ENCODE data around the gene TTC3.

TTC3 gene

GRCh38 chr21:37085726-37086125 is 12.7 kb downstream of the TTC3 start:
- no peak overlapping the region for H3K4me3 ChIP-seq (ENCODE audit: low read length, poor library complexity, severe bottlenecking)
- H3K9me2 ChIP-seq (replicated peaks; ENCODE audit: low read depth, low read length), result no peaks in the 10 kb centered on the region
- H3K4me1 ChIP-seq (ENCODE audit: insufficient read depth, low read length, poor library complexity, severe bottlenecking), result peaks cover 12% of the 10 kb centered on the region
- TF ChIP-seq EZH2phosphoT487 (IDR thresholded peaks at IDR 0.05; ENCODE audit: borderline replicate concordance) (no peak), CTCF (conservative IDR thresholded peaks at IDR 0.05; ENCODE audit: low read length) (no peak)
- H4K20me1 ChIP-seq (ENCODE audit: insufficient read depth, low read length, poor library complexity, severe bottlenecking), result peaks cover 64% of the 10 kb centered on the region
- H3K4me2 ChIP-seq (ENCODE audit: low read depth, low read length, poor library complexity, severe bottlenecking), result no peak overlapping the region
- H3K9me3 ChIP-seq (ENCODE audit: insufficient read depth, low read depth, low read length), result no peaks in the 10 kb centered on the region
- H2AFZ ChIP-seq (ENCODE audit: low read length), result no peak overlapping the region
- no peaks in the 10 kb centered on the region for H3K27me3 ChIP-seq (ENCODE audit: insufficient read depth, low read length, poor library complexity, severe bottlenecking)
- no peak overlapping the region for H3K9ac ChIP-seq (ENCODE audit: low read depth, low read length, poor library complexity, severe bottlenecking)
- peaks cover 95% of the 10 kb centered on the region for H3K79me2 ChIP-seq (ENCODE audit: insufficient read depth, low read length)
- H3K36me3 ChIP-seq (ENCODE audit: insufficient read depth, low read length), result peaks cover 24% of the 10 kb centered on the region; the same call in 1 of the 2 replicates
- no peaks in the 10 kb centered on the region; the same call in 1 of the 2 replicates for H3F3A ChIP-seq (ENCODE audit: low read depth)

GRCh38 chr21:37087188-37087587 is 14.1 kb downstream of the TTC3 start:
- no peaks in the 10 kb centered on the region; the same call in 1 of the 2 replicates for H3F3A ChIP-seq (ENCODE audit: low read depth)
- H3K27me3 ChIP-seq (ENCODE audit: insufficient read depth, low read length, poor library complexity, severe bottlenecking), result no peaks in the 10 kb centered on the region
- H3K9me2 ChIP-seq (replicated peaks; ENCODE audit: low read depth, low read length), result no peaks in the 10 kb centered on the region
- H3K9me3 ChIP-seq (ENCODE audit: insufficient read depth, low read depth, low read length), result no peaks in the 10 kb centered on the region
- no peak overlapping the region for H2AFZ ChIP-seq (ENCODE audit: low read length)
- no peak overlapping the region for H3K4me2 ChIP-seq (ENCODE audit: low read depth, low read length, poor library complexity, severe bottlenecking)
- H3K4me3 ChIP-seq (ENCODE audit: low read length, poor library complexity, severe bottlenecking), result no peak overlapping the region
- H3K79me2 ChIP-seq (ENCODE audit: insufficient read depth, low read length), result peaks cover 86% of the 10 kb centered on the region
- peaks cover 12% of the 10 kb centered on the region for H3K4me1 ChIP-seq (ENCODE audit: insufficient read depth, low read length, poor library complexity, severe bottlenecking)
- H3K9ac ChIP-seq (ENCODE audit: low read depth, low read length, poor library complexity, severe bottlenecking), result no peak overlapping the region
- peaks cover 34% of the 10 kb centered on the region; the same call in 1 of the 2 replicates for H3K36me3 ChIP-seq (ENCODE audit: insufficient read depth, low read length)
- H4K20me1 ChIP-seq (ENCODE audit: insufficient read depth, low read length, poor library complexity, severe bottlenecking), result peaks cover 57% of the 10 kb centered on the region
- no peak for TF ChIP-seq EZH2phosphoT487 (IDR thresholded peaks at IDR 0.05; ENCODE audit: borderline replicate concordance)
- TF ChIP-seq CTCF (conservative IDR thresholded peaks at IDR 0.05; ENCODE audit: low read length), result peak; percentile 74

- Histone ChIP-seq H3K9ac (ENCODE audit: low read depth, low read length, poor library complexity, severe bottlenecking) (no peak overlapping the region), H3K36me3 (ENCODE audit: insufficient read depth, low read length) (peaks cover 42% of the 10 kb centered on the region; the same call in 1 of the 2 replicates), H3K4me1 (ENCODE audit: insufficient read depth, low read length, poor library complexity, severe bottlenecking) (peaks cover 9% of the 10 kb centered on the region), H3K9me2 (replicated peaks; ENCODE audit: low read depth, low read length) (no peaks in the 10 kb centered on the region), H3K27me3 (ENCODE audit: insufficient read depth, low read length, poor library complexity, severe bottlenecking) (no peaks in the 10 kb centered on the region), H3K9me3 (ENCODE audit: insufficient read depth, low read depth, low read length) (no peaks in the 10 kb centered on the region), H2AFZ (ENCODE audit: low read length) (no peak overlapping the region), H3K79me2 (ENCODE audit: insufficient read depth, low read length) (peaks cover 80% of the 10 kb centered on the region), H4K20me1 (ENCODE audit: insufficient read depth, low read length, poor library complexity, severe bottlenecking) (peaks cover 54% of the 10 kb centered on the region), H3K4me2 (ENCODE audit: low read depth, low read length, poor library complexity, severe bottlenecking) (no peak overlapping the region), H3F3A (ENCODE audit: low read depth) (no peaks in the 10 kb centered on the region; the same call in 1 of the 2 replicates), H3K4me3 (ENCODE audit: low read length, poor library complexity, severe bottlenecking) (no peak overlapping the region)
- TF ChIP-seq EZH2phosphoT487 (IDR thresholded peaks at IDR 0.05; ENCODE audit: borderline replicate concordance), result no peak
- no peak for TF ChIP-seq CTCF (conservative IDR thresholded peaks at IDR 0.05; ENCODE audit: low read length)
These were observed 15.2 kb downstream of the TTC3 start for GRCh38 chr21:37088186-37088735.
